Putamen (tissue), 1 donor: ENCODE measurements around the gene TBX1.
"Not testable (repeated sequence)": the region's sequence is repeated elsewhere in the genome, so short reads cannot be mapped to it uniquely, and the experiment has no call there.

ENCODE experiments used
- DNase-seq: peaks from one replicate; pipeline ENCODE4 v3.0.0-alpha.2; 2016; ENCODE audit warnings: low spot score

Gene TBX1

GRCh38 chr22:19765477-19766239 is 5.1 kb downstream of the TBX1 start:
- no peak for DNase-seq

GRCh38 chr22:19766240-19766510 is 5.6 kb downstream of the TBX1 start:
- no peak for DNase-seq

DNA sequence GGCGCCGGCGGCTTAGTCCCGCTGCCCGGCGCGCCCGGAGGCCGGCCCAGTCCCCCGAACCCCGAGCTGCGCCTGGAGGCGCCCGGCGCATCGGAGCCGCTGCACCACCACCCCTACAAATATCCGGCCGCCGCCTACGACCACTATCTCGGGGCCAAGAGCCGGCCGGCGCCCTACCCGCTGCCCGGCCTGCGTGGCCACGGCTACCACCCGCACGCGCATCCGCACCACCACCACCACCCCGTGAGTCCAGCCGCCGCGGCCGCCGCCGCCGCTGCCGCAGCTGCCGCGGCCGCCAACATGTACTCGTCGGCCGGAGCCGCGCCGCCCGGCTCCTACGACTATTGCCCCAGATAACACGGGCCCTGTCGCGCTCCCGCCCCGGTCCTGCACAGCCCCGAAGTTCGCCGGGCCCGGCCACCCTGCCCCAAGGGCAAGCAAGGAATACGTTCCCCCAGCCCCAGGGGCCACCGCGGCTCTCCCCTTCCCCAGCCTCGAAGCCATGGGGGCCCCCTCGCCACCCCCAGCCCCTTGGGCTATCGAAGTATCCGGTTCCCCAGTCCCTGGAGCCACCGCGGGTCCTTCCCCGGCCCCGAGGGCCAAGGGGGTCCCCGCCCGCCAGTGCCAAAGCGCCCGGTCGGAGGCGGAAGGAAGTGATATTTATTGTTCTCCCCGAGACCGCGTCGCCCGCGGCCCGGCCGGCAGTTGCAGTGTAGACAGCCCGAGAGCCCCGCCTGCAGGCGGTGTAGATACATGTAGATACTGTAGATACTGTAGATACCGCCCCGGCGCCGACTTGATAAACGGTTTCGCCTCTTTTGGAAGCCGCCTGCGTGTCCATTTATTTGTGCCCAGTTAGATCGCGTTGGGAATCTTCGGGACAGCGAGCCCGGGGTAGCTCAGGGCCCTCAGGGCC is 6.2 kb downstream of the TBX1 start:
- no peak for DNase-seq

GRCh38 chr22:19767427-19768341 is 7.1 kb downstream of the TBX1 start:
- no peak for DNase-seq

DNA sequence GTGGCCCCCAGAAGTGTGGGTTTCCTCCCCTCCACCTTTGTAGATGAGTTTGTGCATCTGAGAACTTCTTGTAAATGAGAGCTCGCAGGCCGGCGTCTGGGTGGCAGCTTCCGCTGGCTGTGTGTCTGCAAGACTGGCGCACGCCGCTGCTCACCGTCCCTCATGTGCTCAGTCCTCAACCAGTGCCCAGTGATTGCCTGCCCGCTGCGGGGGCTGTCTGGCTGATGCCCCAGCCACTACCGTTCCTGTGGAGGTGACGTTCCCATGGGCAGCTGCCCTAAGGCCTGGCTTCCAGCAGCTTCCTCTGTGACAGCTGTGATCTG is 8.8 kb downstream of the TBX1 start:
- no peak for DNase-seq

DNA sequence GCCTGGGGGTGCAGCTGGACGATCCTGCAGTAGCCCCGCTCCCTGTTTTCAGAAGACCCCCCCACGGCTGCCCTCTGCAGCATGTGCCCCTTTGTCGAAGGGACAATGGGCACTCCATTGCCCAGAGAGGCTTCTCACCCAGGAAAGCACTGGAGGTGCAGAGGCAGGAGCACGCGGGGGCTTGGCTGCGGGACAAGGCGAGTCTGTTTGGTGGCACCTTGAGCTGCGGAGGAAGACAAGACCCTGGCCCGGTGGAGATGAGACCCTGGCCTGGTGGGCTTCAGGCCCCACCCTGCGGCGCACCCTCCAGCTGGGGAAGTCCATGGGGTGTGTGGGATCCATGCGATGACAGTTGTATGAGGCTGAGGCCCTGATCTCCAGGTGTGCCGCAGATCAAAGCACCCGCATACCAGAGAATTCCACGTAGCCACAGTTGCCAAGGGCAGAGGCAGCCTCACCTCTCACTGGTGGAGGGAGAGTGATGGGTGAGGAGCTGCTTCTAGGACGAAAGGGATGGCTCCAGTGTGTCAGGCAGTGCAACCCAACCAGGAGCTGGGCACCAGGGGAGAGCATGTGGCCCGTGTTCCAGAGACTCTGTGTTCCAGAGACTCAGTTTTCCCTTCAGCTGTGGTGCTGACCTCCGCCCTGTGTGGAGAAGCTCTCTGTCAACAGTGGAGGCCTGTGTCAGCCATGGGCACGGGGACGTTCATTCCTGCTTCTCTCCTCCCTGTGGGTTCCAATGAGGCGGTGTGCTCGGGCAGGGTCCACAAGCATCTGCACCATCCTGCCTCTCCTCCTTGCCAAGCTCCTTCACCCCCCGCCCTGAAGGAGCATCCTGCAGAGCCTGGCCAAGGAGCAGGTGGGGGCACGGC is 10.0 kb downstream of the TBX1 start:
- DNase-seq: no peak

DNA sequence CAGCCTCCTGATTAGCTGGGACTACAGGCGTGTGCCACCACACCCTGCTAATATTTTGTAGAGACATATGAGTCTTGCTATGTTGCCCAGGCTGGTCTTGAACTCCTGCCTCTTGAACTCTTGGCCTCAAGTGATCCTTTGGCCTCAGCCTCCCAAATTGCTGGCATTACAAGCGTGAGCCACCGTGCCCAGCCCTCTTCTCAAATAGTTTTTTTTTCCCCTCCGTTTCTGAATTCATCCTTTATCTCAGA is 11.8 kb downstream of the TBX1 start:
- no peak for DNase-seq

- no peak for DNase-seq
These were observed 12.3 kb downstream of the TBX1 start for GRCh38 chr22:19772673-19773469.

- no peak for DNase-seq
These were observed 13.0 kb downstream of the TBX1 start for GRCh38 chr22:19773470-19774040.

- DNase-seq: no peak
These were observed 14.1 kb downstream of the TBX1 start for GRCh38 chr22:19774628-19775027.

- DNase-seq: no peak
These were observed 15.1 kb downstream of the TBX1 start for GRCh38 chr22:19775496-19776325.

DNA sequence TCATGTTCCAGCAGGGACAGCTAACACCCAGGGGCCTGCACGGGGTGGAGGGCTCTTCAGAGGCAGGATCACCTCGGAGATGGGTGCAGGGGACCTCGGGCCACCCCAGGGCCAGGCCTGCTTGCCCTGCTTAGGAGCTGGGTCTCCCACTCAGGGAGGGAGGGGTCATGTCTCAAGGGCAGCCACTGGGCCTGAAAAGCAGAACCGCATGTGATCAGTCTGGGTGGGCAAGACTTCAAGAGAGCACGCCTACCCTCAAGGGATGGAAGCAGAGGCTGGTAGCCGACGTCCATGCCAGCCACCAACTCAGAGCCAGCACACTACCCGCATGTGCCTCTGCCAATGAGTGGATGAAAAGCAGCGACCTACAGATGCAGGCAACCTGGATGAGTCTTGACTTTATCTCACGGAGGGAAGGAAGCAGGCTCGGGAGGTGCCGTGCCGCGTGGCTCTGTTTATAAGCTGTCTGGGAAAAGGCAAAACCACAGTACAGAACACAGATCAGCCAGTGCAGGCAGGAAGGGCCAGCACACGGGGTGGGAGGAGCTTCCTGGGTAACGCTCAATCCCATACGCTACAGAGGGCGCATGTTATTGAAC is 16.0 kb downstream of the TBX1 start:
- no peak for DNase-seq

DNA sequence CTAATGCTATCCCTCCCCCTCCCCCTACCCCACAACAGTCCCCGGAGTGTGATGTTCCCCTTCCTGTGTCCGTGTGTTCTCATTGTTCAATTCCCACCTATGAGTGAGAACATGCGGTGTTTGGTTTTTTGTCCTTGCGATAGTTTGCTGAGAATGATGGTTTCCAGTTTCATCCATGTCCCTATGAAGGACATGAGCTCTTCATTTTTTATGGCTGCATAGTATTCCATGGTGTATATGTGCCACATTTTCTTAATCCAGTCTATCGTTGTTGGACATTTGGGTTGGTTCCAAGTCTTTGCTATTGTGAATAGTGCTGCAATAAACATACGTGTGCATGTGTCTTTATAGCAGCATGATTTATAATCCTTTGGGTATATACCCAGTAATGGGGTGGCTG is 16.6 kb downstream of the TBX1 start:
- DNase-seq: not testable (repeated sequence)

DNA sequence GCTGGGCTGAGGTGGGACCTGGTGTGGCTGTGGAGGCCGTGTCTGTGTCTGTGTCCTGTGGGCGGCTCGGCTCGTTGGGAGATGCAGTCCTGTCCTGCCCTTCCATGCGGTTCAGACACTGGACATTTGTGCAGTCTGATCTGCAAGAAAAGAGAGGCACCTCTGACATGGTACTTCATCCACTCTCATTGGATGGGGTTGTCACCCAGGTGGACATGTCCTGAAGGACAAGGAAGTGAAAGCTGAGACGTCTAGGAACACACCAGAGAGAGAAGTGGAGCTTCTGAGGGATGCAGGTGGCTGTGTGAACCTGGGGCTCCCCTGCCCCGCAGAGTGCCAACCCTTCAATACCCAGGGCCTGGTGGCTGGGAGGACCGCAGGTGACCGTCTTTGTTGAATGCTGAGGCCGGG is 18.4 kb downstream of the TBX1 start:
- DNase-seq: no peak

DNA sequence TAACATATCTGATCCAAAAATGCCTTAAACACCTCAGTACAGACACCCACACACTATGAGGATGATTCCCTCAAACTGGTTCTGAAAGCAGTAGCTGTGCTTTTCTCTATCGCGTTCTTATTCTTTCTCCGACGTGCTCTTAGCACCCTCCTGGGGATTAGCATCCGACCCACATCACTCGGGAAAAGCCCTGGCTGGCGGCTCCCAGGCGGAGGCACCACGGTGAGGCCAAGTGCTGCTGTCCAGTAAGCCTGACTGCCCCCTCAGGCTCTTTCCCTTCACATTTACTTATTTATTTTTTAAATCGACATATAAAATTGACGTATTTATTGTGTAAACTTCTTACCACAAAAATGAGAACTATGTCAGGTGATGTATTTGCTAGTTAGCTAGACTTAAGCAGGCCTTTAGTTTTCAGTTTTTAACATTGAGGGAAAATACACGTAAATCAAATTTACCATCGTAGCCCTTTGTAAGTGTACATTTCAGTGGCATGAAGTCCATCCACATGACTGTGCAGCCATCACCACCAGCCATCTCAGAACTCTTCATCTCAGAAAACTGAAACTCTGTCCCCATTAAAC is 19.2 kb downstream of the TBX1 start:
- DNase-seq: no peak

- DNase-seq: no peak
These were observed 22.0 kb downstream of the TBX1 start for GRCh38 chr22:19782533-19782932.

- no peak for DNase-seq
These were observed 23.2 kb downstream of the TBX1 start for GRCh38 chr22:19783586-19784383.
